GM18867 (cell line): Measurements from ENCODE around the gene OXCT1.

Source experiments
- ATAC-seq: cut with Tn5 transposase; IDR thresholded peaks from one replicate; pipeline ENCODE4 v1.9.1; 2021; ENCODE audit warnings: mild to moderate bottlenecking, moderate library complexity; ENCODE audit not compliant: unreplicated experiment

Gene OXCT1

DNA sequence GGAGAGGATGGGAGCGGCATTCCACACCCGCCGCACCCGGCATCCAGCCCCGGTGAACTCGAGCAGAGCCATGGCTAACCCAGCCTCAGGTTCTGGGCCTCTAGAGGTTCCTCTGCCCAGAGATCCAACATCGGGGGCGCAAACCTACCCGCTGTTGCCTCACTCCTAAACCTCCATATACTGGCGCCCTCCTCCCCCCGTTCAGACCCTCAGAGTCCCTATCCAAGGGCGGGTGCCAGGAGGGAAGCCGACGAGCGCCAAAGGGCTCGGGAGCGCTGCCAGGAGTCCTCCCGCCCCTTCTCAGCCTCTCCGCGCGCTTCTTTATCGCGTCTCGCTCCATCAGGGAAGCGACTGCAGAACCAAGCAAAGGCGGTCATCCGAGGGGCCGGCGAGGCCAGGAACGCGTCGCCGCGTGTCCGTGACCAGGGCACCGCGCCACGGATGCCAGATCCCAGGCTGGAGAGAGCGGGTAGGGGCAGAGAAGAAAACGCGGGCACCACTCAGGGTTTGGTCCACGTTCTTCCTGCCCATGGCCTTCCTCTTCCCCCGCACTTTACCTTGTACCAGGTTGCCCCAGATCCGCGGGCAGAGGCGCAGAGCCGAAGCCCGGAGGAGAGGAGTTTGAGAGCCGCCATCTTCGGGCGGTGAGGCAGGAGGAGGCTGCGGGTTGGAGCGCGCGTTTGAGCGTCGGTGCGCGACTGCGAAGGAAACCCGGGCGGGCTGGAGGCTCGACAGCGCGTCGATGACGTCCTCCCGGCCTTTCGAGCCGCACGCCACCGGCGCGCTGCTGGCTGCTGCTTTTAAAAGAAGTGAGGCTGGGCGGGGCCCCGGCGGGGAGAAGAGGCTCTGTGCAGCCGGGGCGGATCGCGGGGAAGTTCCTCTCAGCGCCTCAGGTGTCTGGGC, at the start of gene OXCT1:
Gene OXCT1 (minus strand): TSS at position 702 of the 903 bp plus-strand sequence. CDS start 67 bp downstream, at position 635.
- peak; percentile 96 for ATAC-seq

GRCh38 chr5:41918105-41918504, 47.9 kb upstream of the OXCT1 start:
- peak; percentile 71 for ATAC-seq

DNA sequence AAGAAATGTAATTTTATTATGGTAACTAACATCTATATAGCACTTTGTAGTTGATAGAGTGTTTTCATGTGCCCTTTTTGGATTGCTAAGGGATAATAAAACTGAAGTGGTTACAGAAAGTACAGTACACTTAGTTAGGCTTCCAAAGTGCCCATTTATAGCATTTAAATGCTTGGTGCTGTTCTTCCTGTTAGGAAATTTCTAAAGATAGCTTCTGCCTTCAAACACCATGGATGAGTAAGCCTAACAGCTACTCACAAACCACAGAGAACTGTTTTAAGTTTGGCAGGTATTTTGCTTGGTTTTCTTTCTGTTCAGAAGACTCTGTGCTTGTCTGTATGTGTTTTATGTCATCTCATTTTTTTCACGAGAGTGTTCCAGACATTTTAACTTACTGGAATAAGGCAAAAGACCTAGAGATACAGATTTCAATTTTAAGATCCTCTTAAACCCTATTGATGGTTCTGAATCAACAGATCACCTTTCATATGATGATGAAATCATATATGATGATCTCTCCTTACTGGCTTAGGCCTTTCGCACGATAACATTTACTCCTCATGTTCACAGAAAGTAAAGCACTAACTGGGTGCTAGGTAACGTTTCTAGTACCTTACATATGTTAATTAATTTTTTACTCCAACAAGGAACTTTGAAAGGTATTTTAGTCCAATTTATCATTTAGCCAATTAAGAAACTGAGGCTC, 38.3 kb upstream of the OXCT1 start:
- no peak for ATAC-seq

DNA sequence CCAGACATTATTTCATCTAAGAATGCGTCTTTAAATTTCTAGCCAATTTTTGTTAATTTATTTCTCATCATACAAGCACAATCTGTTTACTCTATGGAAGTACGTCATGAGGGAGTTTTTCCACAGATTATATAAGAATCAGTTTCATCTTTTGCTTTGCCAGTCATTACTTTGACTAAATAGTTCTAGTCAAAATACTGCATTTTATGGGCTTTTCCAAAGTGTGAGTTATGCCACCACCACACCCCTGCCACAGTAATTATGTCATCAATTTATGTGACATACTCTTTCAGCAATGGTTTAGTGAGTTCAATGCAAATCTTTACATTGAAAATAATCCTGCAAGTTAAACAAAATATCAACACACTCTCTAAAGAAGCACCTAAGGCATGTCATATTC, 35.9 kb upstream of the OXCT1 start:
- ATAC-seq: no peak

DNA sequence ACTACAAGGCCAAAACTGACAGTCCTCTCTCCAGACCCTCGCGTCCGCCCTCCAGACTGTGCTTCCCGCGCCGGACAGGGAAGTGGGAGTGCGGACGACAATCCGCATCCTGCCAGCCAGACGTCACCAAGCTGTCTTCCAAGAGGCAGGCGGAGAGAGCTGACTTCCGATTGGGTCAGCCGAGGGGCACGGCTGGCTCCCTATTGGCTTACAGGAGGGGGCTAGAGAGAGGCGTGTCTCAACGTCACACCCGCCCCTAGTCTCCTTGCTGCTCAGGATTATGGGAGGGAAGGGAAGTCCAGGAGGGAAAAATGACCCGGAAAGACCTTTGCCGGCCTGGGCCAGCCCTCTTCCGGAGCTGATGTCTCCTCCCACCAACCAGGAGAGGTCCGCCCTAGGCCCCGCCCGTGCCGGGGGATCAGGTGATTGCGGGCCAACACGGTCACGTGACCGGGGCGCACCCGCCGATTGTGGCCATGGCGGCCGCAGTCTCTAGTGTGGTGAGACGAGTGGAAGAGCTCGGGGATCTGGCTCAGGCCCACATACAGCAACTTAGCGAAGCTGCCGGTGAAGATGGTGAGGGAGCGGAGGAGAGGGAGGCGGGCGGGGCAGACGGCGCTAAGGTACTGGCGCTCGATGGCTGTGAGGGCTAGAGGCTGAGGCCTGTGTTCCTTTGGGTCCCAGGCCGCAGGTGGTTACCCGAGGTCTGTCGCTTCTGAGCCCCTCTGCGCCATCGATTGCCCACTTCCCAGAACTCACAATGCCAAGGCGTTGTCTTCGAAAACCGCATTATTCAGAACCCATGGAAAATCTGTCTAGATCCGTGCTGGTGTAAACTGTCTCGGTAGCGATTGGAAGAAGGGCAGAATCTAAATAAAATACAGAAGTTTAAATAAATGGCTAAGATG, 33.9 kb upstream of the OXCT1 start, which contains the start of gene RIMOC1:
Gene RIMOC1 (plus strand): TSS at position 453 of the 908 bp plus-strand sequence. CDS start 24 bp downstream, at position 477.
- ATAC-seq: peak; percentile 98

- ATAC-seq: no peak
These were observed 33.2 kb upstream of the OXCT1 start for GRCh38 chr5:41903382-41903891.

GRCh38 chr5:41896230-41896629, 26.0 kb upstream of the OXCT1 start:
- no peak for ATAC-seq

DNA sequence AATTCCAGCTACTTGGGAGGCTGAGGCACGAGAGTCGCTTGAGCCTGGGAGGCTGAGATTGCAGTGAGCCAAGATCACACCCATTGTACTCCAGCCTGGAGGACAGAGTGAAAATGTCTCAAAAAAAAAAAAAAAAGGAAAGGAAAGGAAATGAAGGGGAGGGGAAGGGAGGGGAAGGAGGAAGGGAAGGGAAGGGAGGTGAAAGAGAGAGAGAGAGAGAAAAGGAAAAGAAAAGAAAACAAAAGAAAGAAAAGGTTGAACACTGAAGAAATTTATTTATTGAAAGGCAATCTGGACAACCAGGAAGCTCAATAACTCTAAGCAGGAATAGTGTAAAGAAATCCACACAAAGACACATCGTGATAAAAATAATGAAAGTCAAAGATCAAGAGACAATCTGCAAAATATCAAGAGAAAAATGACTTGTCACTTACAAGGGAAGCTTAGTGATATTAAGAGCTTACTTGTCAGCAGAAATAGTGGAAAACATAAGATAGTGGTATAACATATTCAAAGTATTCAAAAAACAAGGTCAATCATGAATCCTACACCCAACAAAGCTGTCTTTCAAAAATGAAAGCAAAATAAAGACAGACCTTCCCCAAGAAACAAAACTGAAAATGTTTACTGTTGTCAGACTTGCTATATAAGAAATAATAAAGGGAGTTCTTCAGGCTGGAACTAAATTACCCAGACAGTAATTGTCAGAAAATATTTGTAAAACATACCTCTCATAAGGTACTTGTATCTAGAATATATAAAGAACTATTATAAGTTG, 23.0 kb upstream of the OXCT1 start:
- peak; percentile 81 for ATAC-seq

GRCh38 chr5:41892031-41892430, 21.8 kb upstream of the OXCT1 start:
- no peak for ATAC-seq

- ATAC-seq: peak; percentile 50
These were observed 21.0 kb upstream of the OXCT1 start for GRCh38 chr5:41891066-41891707.

DNA sequence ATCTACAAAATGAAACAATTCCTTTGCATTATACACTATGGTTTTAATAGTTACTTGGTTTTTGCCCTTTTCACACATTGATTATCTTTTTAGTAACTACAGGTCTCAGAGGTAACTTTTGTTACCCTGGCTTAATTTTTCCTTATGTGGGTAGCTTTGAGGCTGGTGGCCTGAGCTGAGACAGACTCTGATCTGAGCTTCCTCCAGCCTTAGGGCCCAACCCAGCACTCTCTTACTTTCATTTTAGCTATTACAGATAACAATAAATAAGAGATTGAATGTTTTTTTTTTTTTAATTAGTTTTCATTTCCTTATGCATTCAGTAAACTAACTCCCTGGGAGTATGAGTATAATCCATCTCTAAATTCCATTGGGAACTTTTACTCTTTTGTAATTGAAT, 15.1 kb upstream of the OXCT1 start:
- ATAC-seq: no peak

DNA sequence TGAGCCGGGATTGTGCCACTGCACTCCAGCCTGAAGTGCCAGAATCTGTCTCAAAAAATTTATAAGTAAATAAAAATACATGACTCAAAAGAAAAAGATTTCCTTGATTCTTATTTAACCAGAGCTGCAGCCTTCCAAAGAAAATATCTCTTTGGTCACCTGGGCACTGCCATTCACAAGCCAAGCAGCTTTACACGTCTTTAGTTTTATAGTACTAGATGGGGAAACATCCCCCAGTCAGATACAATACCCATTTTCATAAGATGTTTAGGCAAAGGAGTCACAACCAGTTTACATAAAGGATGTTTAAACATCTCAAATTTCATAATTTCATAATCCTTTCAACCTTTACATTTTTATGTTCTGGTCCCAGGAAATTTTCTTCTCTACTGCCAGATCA, 13.7 kb upstream of the OXCT1 start:
- no peak for ATAC-seq

GRCh38 chr5:41883243-41883642, 13.0 kb upstream of the OXCT1 start:
- no peak for ATAC-seq

DNA sequence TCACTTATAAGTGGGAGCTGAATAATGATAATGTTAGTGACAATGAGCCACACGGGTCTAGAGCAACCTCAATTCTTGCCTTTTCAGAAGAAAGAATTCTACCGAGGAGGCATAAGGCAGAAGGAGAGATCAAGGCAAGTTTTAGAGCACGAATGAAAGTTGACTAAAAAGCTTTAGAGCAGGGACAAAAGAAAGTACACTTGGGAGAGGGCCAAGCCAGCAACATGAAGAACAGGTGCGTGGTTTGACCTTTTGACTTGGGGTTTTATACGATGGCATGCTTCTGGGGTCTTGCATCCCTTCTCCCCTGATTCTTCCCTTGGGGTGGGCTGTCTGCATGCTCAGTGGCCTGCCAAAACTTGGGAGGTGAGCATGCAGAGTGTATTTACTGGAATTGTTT, 12.5 kb upstream of the OXCT1 start:
- ATAC-seq: no peak

DNA sequence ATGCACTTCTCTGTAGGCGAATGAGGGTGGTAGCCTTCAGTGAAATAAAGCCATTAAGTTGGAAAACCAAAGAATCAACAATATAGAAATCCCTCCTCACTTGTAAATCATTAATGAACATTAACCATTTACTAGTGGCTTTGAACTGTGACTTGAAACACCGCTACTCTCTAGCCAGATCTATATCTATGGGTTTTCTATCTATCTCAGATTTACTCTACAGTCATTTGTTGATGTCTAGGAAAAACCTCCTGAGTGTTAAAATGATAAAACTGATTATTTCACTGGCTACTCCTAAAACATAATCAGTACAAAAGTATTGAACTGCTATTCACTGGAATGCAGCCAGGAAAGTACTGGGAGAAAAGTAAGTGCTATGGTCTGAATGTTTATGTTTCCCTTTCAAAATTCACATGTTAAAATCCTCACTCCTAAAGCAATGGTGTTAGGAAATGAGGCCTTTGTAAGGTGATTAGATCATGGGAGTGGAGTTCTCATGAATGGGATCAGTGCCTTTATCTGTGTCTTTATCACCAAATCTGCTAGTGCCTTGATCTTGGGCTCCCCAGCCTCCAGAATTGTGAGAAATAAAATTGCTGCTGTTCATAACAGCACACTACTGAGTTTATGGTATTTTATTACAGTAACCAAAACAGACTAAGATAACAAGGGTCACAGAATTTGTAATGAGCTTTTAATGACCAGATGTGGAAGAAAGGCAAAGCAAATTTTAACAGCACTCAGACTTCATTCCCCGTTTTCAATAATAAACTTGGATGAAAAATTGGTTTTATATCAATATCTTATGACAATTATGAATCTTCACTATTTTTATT, 8.6 kb upstream of the OXCT1 start:
- no peak for ATAC-seq

DNA sequence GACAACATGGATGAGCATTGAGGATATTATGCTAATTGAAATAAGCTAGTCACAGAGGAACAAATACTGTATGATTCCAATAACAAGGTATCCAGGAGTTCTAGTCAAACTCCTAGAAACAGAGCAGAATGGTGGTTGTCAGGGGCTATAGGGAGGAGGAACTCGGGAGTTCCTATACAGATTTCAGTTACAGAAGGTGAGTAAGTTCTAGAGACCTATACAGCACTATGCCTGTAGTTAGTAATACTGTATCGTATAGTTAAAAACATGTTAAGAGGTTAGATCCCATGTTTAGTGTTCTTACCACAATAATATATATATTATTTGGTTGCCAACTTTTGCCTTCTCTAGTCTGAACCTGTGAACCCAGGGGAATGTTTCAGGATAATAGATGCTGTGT, 7.9 kb upstream of the OXCT1 start:
- no peak for ATAC-seq

DNA sequence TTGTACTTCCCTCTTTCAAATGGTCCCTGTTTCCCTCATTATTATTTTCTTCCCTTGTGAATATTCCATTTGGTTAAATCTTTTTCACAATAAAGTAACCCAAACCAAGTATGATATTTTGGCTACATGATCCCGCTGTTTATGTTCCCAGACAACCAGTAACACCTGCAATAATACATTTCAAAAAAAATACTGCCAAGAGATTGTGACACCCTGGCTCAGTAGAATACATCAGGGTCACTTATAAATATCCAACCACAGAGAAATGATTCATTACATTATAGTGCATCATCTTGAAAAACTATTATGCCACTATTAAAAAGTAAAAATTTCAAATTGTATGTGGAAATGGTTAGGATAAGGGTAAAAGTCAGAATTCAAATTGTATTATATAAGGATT, 7.2 kb upstream of the OXCT1 start:
- no peak for ATAC-seq

DNA sequence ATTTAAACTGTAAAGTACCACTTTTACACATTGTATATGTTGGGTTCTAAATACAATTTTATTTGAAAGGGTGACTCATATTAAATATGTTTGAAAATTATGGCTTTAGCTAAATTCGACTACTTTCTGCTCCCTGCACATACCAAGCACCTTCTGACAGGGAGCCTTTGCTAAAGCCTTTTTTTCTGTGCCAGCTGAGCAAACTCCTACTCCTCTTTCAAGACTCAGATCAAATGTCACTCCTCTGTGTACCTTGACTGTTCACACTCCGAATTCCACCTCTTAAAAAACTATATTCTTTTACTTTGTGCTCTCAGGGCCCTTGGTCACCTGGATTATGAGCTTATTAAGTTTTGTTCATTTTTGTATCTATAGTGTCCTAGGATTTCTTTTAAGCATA, 6.5 kb upstream of the OXCT1 start:
- ATAC-seq: no peak

GRCh38 chr5:41875121-41875520, 4.9 kb upstream of the OXCT1 start:
- no peak for ATAC-seq
